Adrenal gland (tissue), 12 donors: ENCODE measurements around the gene GPR158. TPM values are rescaled to one million over a fixed set of nuclear protein-coding genes. Genes with fewer than 3 reads are reported as not detected.

ENCODE experiments used
- DNase-seq, 7 donors: peaks; one replicate each; pipeline ENCODE4 v3.0.0-alpha.2; 2019 to 2020
- H3K27ac ChIP-seq, 5 donors: fragments of 200-600 bp; sonication (generic) in 4 of 5; 1 replicate in 3 of 5; 2 replicates in 2 of 5; pipeline versions ENCODE4 v1.5.1 to v1.8.0; 2016 to 2020; ENCODE audit warnings: mild to moderate bottlenecking in 1 of 5
- H3K27me3 ChIP-seq: fragments of 200-600 bp; 2 replicates; pipeline ENCODE4 v1.8.0; 2021
- H3K36me3 ChIP-seq, 2 donors: fragments of 200-600 bp; replicated peaks in 1 of 2; 1 replicate in 1 of 2; 2 replicates in 1 of 2; pipeline versions ENCODE4 v1.5.1 to v1.8.0; 2018 to 2022
- H3K4me1 ChIP-seq, 2 donors: fragments of 200-600 bp; replicated peaks in 1 of 2; 1 replicate in 1 of 2; 2 replicates in 1 of 2; pipeline versions ENCODE4 v1.5.1 to v1.8.0; 2018 to 2021
- H3K4me3 ChIP-seq, 4 donors: fragments of 200-600 bp; sonication (generic) in 3 of 4; one replicate each; pipeline ENCODE4 v1.5.1; 2016 to 2018
- H3K9me3 ChIP-seq, 3 donors: fragments of 200-600 bp; sonication (generic) in 1 of 3; replicated peaks in 1 of 3; 1 replicate in 2 of 3; 2 replicates in 1 of 3; pipeline versions ENCODE4 v1.5.1 to v1.8.0; 2016 to 2021
- CTCF ChIP-seq, 6 experiments: fragments of 450-650 bp in 4 of 6; fragments of 200-600 bp in 2 of 6; sonication (generic) in 1 of 6; IDR thresholded peaks; 1 replicate in 5 of 6; 2 replicates in 1 of 6; pipeline versions ENCODE4 v1.5.1 to v1.8.0; 2016 to 2021; ENCODE audit warnings: antibody characterized with exemption in 6 of 6, mild to moderate bottlenecking in 2 of 6, moderate library complexity in 1 of 6
- POLR2A ChIP-seq, 2 donors: fragments of 450-650 bp; IDR thresholded peaks; one replicate each; pipeline ENCODE4 v1.6.1; 2017; ENCODE audit warnings: antibody characterized with exemption in 2 of 2, mild to moderate bottlenecking in 2 of 2, moderate library complexity in 1 of 2
- WGBS, 4 donors: extraction: QIAGEN DNeasy Blood & Tissue Kit in 2 of 4; methylation state at CpG; one replicate each; pipeline versions ENCODE4 v1.1.5 to v1.1.7; 2013 to 2017; 5-methylcytosine and 5-hydroxymethylcytosine counted together
- intact Hi-C, 2 donors: fragments of 100-400 bp; cut with DNase I; formaldehyde crosslinking; loops; one replicate each; pipeline versions ENCODE4 v1.14.1 to v1.15.0; 2022 to 2023
- polyA plus RNA-seq, 3 donors: library from polyadenylated mRNA; stranded (reverse); fragments of 200-250 nt in 2 of 3; fragments of 350-450 nt in 1 of 3; fragmentation: Illumina TruSeq in 1 of 3; extraction: RNeasy Lipid Tissue Mini Kit (QIAGEN cat#74804) in 1 of 3; gene quantifications; one replicate each; pipeline ENCODE4 v1.2.3, GENCODE V29; 2013 to 2014
- total RNA-seq, 9 donors: library from RNA; depleted of rRNA in 4 of 9; stranded (reverse); fragments of >200 nt in 4 of 9; fragments of 120-200 nt in 1 of 9; fragmentation: NEBNext Ultra II Directional in 1 of 9; extraction: Animal tissue kit (Norgen Biotek cat#: 25700) in 1 of 9; gene quantifications; one replicate each; pipeline versions ENCODE4 v1.1.0 to v1.2.4, GENCODE V29; 2013 to 2023
- donor health status: healthy with polysubstance abuse.
- donor health status: Bipolar disorder and iron deficiency.
- donor health status: DM: yes; HTN: yes; CAD: no.
- donor health status: DM: no; HTN: no; CAD: no.
- donor health status: DM: no; HTN: no; CAD: no.
- donor health status: DM: yes; HTN: yes; CAD: no.

Gene GPR158
- total and polyA plus RNA-seq, 12 donors = 0.04 to 2.5 (median 0.94) TPM; not detected in 2

- Histone ChIP-seq H3K36me3 (no peaks in the 10 kb centered on the region), H3K4me1 (no peaks in the 10 kb centered on the region), H3K9me3 (no peaks in the 10 kb centered on the region), H3K4me3 (no peak overlapping the region), H3K27me3 (no peaks in the 10 kb centered on the region), H3K27ac (no peak overlapping the region)
- intact Hi-C loops = no loop called here
- no peak for DNase-seq
- TF ChIP-seq CTCF (IDR thresholded peaks at IDR 0.05) (no peak), POLR2A (IDR thresholded peaks at IDR 0.05) (no peak)
- WGBS, 4 donors = 62 to 79% (median 69%) methylated on average over 1 of the region's 1 CpG
Measured at GRCh38 chr10:25288181-25288580, 113.4 kb downstream of the GPR158 start.

- H3K9me3 ChIP-seq = no peaks in the 10 kb centered on the region
- 69 to 78% (median 70%) methylated on average over 5 of the region's 5 CpGs for WGBS, 4 donors
- no peaks in the 10 kb centered on the region for H3K4me1 ChIP-seq
- no peaks in the 10 kb centered on the region for H3K36me3 ChIP-seq
- no peak overlapping the region for H3K4me3 ChIP-seq
- H3K27ac ChIP-seq = no peak overlapping the region
- no peaks in the 10 kb centered on the region for H3K27me3 ChIP-seq
- intact Hi-C loops = no loop called here
- no peak for TF ChIP-seq POLR2A (IDR thresholded peaks at IDR 0.05)
- TF ChIP-seq CTCF (IDR thresholded peaks at IDR 0.05) = no peak
- DNase-seq = no peak
Measured at GRCh38 chr10:25294032-25294926, 119.5 kb downstream of the GPR158 start.

GRCh38 chr10:25296324-25296723 lies 121.5 kb downstream of the GPR158 start:
- H3K36me3 ChIP-seq = no peaks in the 10 kb centered on the region
- intact Hi-C loops = no loop called here
- H3K4me3 ChIP-seq = no peak overlapping the region
- H3K4me1 ChIP-seq = no peaks in the 10 kb centered on the region
- DNase-seq = no peak
- WGBS, 4 donors = 38 to 70% (median 56%) methylated on average over 1 of the region's 1 CpG
- H3K27me3 ChIP-seq = no peaks in the 10 kb centered on the region
- TF ChIP-seq POLR2A (IDR thresholded peaks at IDR 0.05) = no peak
- no peak for TF ChIP-seq CTCF (IDR thresholded peaks at IDR 0.05)
- H3K27ac ChIP-seq = no peak overlapping the region
- no peaks in the 10 kb centered on the region for H3K9me3 ChIP-seq

- Histone ChIP-seq H3K36me3 (no peaks in the 10 kb centered on the region), H3K27ac (no peak overlapping the region), H3K27me3 (no peaks in the 10 kb centered on the region), H3K4me3 (no peak overlapping the region), H3K4me1 (no peaks in the 10 kb centered on the region), H3K9me3 (no peaks in the 10 kb centered on the region)
- intact Hi-C loops = no loop called here
- no peak for DNase-seq
- WGBS, 4 donors = 51 to 67% (median 57%) methylated on average over 4 of the region's 4 CpGs
- no peak for TF ChIP-seq CTCF (IDR thresholded peaks at IDR 0.05)
- no peak for TF ChIP-seq POLR2A (IDR thresholded peaks at IDR 0.05)
Measured at GRCh38 chr10:25297466-25297865, 122.7 kb downstream of the GPR158 start.
